SH-SY5Y (cell line): ENCODE measurements around the gene POLDIP2.

Source experiments
- GATA2 ChIP-seq: IDR thresholded peaks from 2 replicates; pipeline ENCODE4 v1.6.1; 2011; ENCODE audit warnings: mild to moderate bottlenecking, low read depth, low read length
- GATA3 ChIP-seq: IDR thresholded peaks from 2 replicates; pipeline ENCODE4 v1.6.1; 2011; ENCODE audit warnings: low read depth, mild to moderate bottlenecking, low read length, moderate library complexity

DNA sequence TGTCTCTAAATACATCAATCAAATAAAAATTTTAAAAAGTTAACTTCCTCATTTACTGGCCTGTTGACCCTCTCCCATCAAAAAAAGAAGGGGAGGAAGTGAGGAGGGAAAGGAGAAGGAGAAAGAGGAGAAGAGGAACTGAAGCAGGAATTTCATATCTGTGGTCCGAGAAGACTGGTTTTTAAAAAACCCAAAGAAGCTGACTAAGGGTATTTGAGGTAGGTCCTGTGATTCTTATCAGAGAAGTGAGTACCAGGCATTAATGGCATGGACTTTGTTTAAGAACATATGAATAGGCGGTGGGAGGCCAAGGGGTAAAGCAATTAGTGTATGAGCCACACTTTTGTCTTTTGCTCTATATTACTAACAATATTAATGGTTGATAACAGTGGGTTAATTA lies 46.7 kb upstream of the POLDIP2 start:
- TF ChIP-seq GATA3, result no peak
- no peak for TF ChIP-seq GATA2
